Fibroblast of skin of left quadriceps (primary cell): ENCODE measurements around the gene PDC.
"Not testable (repeated sequence)": the region's sequence is repeated elsewhere in the genome, so short reads cannot be mapped to it uniquely, and the experiment has no call there.

Experiments
- DNase-seq, 2 experiments: peaks; one replicate each; pipeline ENCODE4 v3.0.0-alpha.2; 2013; ENCODE audit warnings: low read depth in 2 of 2

PDC gene

GRCh38 chr1:186465946-186466345 lies 5.0 kb upstream of the PDC start:
- no peak for DNase-seq

- DNase-seq: not testable (repeated sequence)
Observed at GRCh38 chr1:186465491-186465890, 4.6 kb upstream of the PDC start.

GRCh38 chr1:186463926-186464325 lies 3.0 kb upstream of the PDC start:
- no peak for DNase-seq

GRCh38 chr1:186463511-186463910 lies 2.6 kb upstream of the PDC start:
- DNase-seq: no peak

- DNase-seq: not testable (repeated sequence)
Observed at GRCh38 chr1:186459161-186459560, 1.8 kb downstream of the PDC start.

- no peak for DNase-seq
Observed at GRCh38 chr1:186456729-186457255, 4.1 kb downstream of the PDC start.

- DNase-seq: no peak
Observed at GRCh38 chr1:186454981-186455380, 5.9 kb downstream of the PDC start.

GRCh38 chr1:186446152-186446551 lies 14.8 kb downstream of the PDC start:
- no peak for DNase-seq

GRCh38 chr1:186443638-186444037 lies 17.3 kb downstream of the PDC start:
- DNase-seq: no peak

GRCh38 chr1:186442651-186443375 lies 18.1 kb downstream of the PDC start:
- DNase-seq: peak; percentile 45 to 47

- no peak for DNase-seq
Observed at GRCh38 chr1:186440584-186440983, 20.3 kb downstream of the PDC start.

- no peak for DNase-seq
Observed at GRCh38 chr1:186438567-186438966, 22.3 kb downstream of the PDC start.

GRCh38 chr1:186435336-186435735 lies 25.6 kb downstream of the PDC start:
- DNase-seq: peak in 1 of 2 experiments; percentile 4

GRCh38 chr1:186429017-186429416 lies 31.9 kb downstream of the PDC start:
- DNase-seq: no peak

GRCh38 chr1:186426118-186426517 lies 34.8 kb downstream of the PDC start:
- no peak for DNase-seq

GRCh38 chr1:186424539-186424938 lies 36.4 kb downstream of the PDC start:
- no peak for DNase-seq

GRCh38 chr1:186421446-186421845 lies 39.5 kb downstream of the PDC start:
- no peak for DNase-seq

- DNase-seq: peak in 1 of 2 experiments; percentile 3
Observed at GRCh38 chr1:186420923-186421322, 40.0 kb downstream of the PDC start.

- DNase-seq: peak in 1 of 2 experiments; percentile 1
Observed at GRCh38 chr1:186420311-186420710, 40.6 kb downstream of the PDC start.

- no peak for DNase-seq
Observed at GRCh38 chr1:186418503-186418902, 42.4 kb downstream of the PDC start.

GRCh38 chr1:186413319-186413718 lies 47.6 kb downstream of the PDC start:
- no peak for DNase-seq

GRCh38 chr1:186409091-186409490 lies 51.8 kb downstream of the PDC start:
- no peak for DNase-seq

- DNase-seq: peak; percentile 48 to 52
Observed at GRCh38 chr1:186404454-186405051, 56.4 kb downstream of the PDC start.
